ENCODE data around the gene ZNF543. TPM values are rescaled to one million over a fixed set of nuclear protein-coding genes. Genes with fewer than 3 reads are reported as not detected.

Gene ZNF543
- total RNA-seq, 2 donors from 2014 or later, result 3.2 to 3.7 TPM

DNA sequence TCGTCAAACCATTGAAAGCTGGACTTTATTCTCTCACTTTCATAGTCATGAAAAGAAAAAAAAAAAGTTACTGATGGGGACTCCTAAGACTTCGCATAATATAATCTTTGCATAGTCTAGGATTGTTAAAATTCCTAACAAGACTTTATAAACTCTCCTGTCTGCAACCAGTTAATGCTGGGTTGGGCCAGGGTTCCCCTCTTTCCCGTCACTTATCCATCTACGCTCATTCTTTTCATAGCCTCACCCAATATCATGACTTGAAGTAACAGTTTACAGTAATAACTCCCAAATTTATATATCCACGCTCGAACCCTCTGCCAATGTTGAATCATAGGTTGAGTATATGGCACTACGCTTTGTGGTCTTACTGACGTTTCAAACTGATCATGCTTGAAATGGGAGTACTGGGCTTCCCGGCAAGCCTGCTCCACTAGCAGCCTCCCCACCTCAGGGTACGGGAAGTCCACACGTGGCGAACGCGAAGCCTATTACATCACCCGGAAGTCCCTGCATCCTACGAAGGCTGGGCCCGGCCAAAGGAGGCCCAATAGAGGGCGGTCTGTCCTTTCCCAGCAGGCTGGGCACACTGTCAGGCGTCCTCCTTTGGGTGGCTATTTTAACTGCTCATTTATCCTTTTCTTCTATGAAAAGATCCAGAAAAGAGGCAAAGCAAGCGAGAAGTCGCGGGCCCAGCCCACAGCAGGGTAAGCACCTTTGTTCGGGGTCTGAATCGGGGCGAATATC is 40.7 kb upstream of the ZNF543 start:
- H3K9me3 ChIP-seq, result no peaks in the 10 kb centered on the region
- H3K27ac ChIP-seq, result peak overlapping the region; percentile 96
- TF ChIP-seq, protein P1, sequence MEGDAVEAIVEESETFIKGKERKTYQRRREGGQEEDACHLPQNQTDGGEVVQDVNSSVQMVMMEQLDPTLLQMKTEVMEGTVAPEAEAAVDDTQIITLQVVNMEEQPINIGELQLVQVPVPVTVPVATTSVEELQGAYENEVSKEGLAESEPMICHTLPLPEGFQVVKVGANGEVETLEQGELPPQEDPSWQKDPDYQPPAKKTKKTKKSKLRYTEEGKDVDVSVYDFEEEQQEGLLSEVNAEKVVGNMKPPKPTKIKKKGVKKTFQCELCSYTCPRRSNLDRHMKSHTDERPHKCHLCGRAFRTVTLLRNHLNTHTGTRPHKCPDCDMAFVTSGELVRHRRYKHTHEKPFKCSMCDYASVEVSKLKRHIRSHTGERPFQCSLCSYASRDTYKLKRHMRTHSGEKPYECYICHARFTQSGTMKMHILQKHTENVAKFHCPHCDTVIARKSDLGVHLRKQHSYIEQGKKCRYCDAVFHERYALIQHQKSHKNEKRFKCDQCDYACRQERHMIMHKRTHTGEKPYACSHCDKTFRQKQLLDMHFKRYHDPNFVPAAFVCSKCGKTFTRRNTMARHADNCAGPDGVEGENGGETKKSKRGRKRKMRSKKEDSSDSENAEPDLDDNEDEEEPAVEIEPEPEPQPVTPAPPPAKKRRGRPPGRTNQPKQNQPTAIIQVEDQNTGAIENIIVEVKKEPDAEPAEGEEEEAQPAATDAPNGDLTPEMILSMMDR (IDR thresholded peaks at IDR 0.05), result no peak
- intact Hi-C loops (cut with DNase I), result loop anchor here (5.0 kb wide), 1 partner anchor 37 kb away; the partner anchor contains the start of gene ZNF805
- H3K4me3 ChIP-seq, result peak overlapping the region; percentile 93
- peak overlapping the region; percentile 93 to 99 for H3K9ac ChIP-seq (ENCODE audit: low read depth in 2 of 2, low read length in 2 of 2)
- peaks cover 8% of the 10 kb centered on the region for H3K4me1 ChIP-seq
- DNase-seq, result peak; percentile 91
- H3K36me3 ChIP-seq, result no peaks in the 10 kb centered on the region
- no peaks in the 10 kb centered on the region for H3K27me3 ChIP-seq

DNA sequence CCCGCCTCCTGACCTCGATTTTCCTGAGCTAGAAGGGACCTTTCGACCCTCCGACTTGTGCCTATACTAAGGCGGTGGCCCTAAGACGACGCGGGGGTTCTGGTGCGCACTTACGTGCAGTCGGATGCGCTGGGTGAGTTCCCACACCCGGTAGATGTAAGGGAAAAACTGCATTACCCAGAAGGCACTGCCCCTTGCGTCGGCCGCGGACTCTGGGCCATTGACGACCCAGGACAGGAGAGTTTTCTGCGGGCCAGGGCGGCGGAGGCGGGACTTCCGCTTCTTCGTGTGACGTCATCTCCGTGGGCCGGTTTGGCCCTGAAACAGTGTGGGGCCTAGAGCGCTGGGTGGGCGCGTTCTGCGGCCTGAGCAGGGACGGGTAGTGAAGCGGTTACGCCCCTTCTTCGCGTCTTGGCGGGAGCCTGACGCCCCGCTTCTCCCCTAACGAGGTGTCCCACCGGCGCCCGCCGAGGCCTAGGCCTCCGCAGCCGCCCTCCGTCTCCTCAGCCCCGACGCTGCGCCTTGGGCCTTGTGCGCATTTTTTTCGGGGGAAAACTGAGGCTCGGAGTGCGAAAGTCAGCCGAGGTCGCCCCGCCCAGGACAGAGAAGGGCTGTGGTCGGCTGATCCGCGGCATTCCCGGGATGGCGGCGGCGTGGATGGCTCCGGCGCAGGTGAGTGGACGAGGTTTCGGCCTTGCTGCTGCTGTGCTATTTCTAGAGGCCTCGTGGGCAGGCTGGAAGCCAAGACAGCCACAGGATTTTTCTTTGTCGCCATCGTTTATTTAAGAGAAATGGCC is 39.9 kb upstream of the ZNF543 start, which contains the start of gene ZNF460:
Gene ZNF460, plus strand, starts transcription at position 321 of the 797 bp plus-strand sequence. Its CDS starts 322 bp downstream, at position 643.
- DNase-seq, result peak; percentile 97
- Histone ChIP-seq H3K9me3 (no peaks in the 10 kb centered on the region), H3K9ac (ENCODE audit: low read depth in 2 of 2, low read length in 2 of 2) (peak within 1 kb of the TSS; percentile 93 to 99), H3K4me3 (peak within 1 kb of the TSS; percentile 93), H3K27ac (peak within 1 kb of the TSS; percentile 96), H3K36me3 (peaks cover 6% of the 10 kb centered on the region), H3K4me1 (peaks cover 8% of the 10 kb centered on the region), H3K27me3 (no peaks in the 10 kb centered on the region)
- intact Hi-C loops (cut with DNase I), result loop anchor here (5.0 kb wide), 1 partner anchor 38 kb away; the partner anchor contains the start of gene ZNF805
- TF ChIP-seq, protein P1 (IDR thresholded peaks at IDR 0.05), result no peak

- TF ChIP-seq, protein P1 (IDR thresholded peaks at IDR 0.05), result no peak
- intact Hi-C loops (cut with DNase I), result loop anchor here (5.0 kb wide), 1 partner anchor 39 kb away; the partner anchor contains the start of gene ZNF805
- DNase-seq, result no peak
- Histone ChIP-seq H3K9me3 (no peaks in the 10 kb centered on the region), H3K27me3 (no peaks in the 10 kb centered on the region), H3K4me3 (peak overlapping the region; percentile 93), H3K4me1 (peaks cover 8% of the 10 kb centered on the region), H3K27ac (peak overlapping the region; percentile 96), H3K9ac (ENCODE audit: low read depth in 2 of 2, low read length in 2 of 2) (peak overlapping the region; percentile 93 to 99), H3K36me3 (peaks cover 11% of the 10 kb centered on the region)
Observed at GRCh38 chr19:57280962-57281400, 39.3 kb upstream of the ZNF543 start.

DNA sequence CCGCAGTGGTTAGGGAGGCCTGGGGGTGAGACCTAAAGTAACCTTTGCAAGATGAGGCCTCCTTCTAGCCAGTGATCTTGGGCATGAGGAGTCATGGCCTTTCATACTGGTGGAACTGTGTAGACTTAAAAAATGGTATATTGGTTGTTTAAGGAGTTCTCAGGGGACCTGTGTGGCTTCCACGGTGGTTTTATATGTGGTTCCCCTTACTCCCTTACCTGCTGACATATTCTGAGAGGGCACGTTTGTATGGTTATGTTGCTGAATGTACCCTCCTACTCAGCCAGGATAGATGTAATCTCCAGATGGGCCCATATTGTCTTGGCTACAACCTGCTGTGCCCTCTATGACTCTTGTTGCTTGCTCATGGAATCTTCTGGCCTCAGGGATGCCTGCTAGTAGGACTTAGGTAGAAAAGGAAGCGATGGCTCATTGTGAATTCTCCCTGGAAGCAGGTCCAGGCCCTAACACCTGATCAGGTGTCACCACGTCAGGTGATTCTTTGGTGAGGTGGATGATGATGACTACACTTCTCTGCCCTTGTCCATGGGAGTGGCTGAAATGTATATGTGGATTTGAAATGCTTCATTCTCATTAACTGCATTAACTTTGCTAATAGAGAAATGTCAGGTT is 38.1 kb upstream of the ZNF543 start:
- Histone ChIP-seq H3K27me3 (no peaks in the 10 kb centered on the region), H3K4me3 (no peak overlapping the region), H3K4me1 (peaks cover 8% of the 10 kb centered on the region), H3K9me3 (no peaks in the 10 kb centered on the region), H3K9ac (ENCODE audit: low read depth in 2 of 2, low read length in 2 of 2) (no peak overlapping the region), H3K36me3 (peaks cover 17% of the 10 kb centered on the region), H3K27ac (no peak overlapping the region)
- DNase-seq, result no peak
- intact Hi-C loops (cut with DNase I), result loop anchor here (5.0 kb wide), 1 partner anchor 40 kb away; the partner anchor contains the start of gene ZNF805
- TF ChIP-seq, protein P1 (IDR thresholded peaks at IDR 0.05), result no peak

- TF ChIP-seq, protein P1 (IDR thresholded peaks at IDR 0.05), result no peak
Observed at GRCh38 chr19:57288373-57288772, 31.9 kb upstream of the ZNF543 start.

More at GRCh38 chr19:57288373-57288772, 31.9 kb upstream of the ZNF543 start:
- Histone ChIP-seq H3K4me1 (no peaks in the 10 kb centered on the region), H3K27me3 (no peaks in the 10 kb centered on the region), H3K9me3 (peaks cover 6% of the 10 kb centered on the region), H3K27ac (no peak overlapping the region), H3K9ac (ENCODE audit: low read depth in 2 of 2, low read length in 2 of 2) (no peak overlapping the region), H3K4me3 (no peak overlapping the region), H3K36me3 (peaks cover 64% of the 10 kb centered on the region)
- DNase-seq, result no peak
- intact Hi-C loops (cut with DNase I), result no loop called here

All from colonic mucosa (tissue), 4 donors.